Medulla oblongata (tissue), 1 donor: ENCODE data around the gene ATR.
A peak's percentile ranks its signal among the peaks of the same experiment; 100 is the strongest.
"Not testable (repeated sequence)": the region's sequence is repeated elsewhere in the genome, so short reads cannot be mapped to it uniquely, and the experiment has no call there.

Experiments used
- DNase-seq: peaks from one replicate; pipeline ENCODE4 v3.0.0-alpha.2; 2015; ENCODE audit errors: extremely low spot score

ATR gene

GRCh38 chr3:142447852-142448823 is 130.4 kb downstream of the ATR start, which contains the start of gene XRN1:
Gene XRN1, minus strand, starts transcription at chr3:142448037. Its CDS starts 93 bp downstream, at chr3:142447944.
- peak; percentile 95 for DNase-seq

- peak; percentile 44 for DNase-seq
Observed at GRCh38 chr3:142447301-142447851, 131.2 kb downstream of the ATR start.

- DNase-seq = no peak
Observed at GRCh38 chr3:142445816-142446254, 132.7 kb downstream of the ATR start.

- no peak for DNase-seq
Observed at GRCh38 chr3:142444343-142444742, 134.2 kb downstream of the ATR start.

- not testable (repeated sequence) for DNase-seq
Observed at GRCh38 chr3:142443060-142443459, 135.5 kb downstream of the ATR start.

- DNase-seq = not testable (repeated sequence)
Observed at GRCh38 chr3:142439499-142440220, 138.9 kb downstream of the ATR start.

- not testable (repeated sequence) for DNase-seq
Observed at GRCh38 chr3:142438096-142438495, 140.4 kb downstream of the ATR start.

GRCh38 chr3:142436951-142437585 is 141.5 kb downstream of the ATR start:
- no peak for DNase-seq

- no peak for DNase-seq
Observed at GRCh38 chr3:142434503-142434902, 144.0 kb downstream of the ATR start.

- no peak for DNase-seq
Observed at GRCh38 chr3:142433110-142433509, 145.4 kb downstream of the ATR start.

- no peak for DNase-seq
Observed at GRCh38 chr3:142429582-142429981, 149.0 kb downstream of the ATR start.

- DNase-seq = no peak
Observed at GRCh38 chr3:142424754-142425153, 153.8 kb downstream of the ATR start.

- DNase-seq = no peak
Observed at GRCh38 chr3:142418926-142419592, 159.5 kb downstream of the ATR start.

GRCh38 chr3:142417302-142417701 is 161.2 kb downstream of the ATR start:
- no peak for DNase-seq

GRCh38 chr3:142400537-142400936 is 178.0 kb downstream of the ATR start:
- DNase-seq = not testable (repeated sequence)
